ENCODE measurements around the gene HABP2.
A peak's percentile ranks its signal among the peaks of the same experiment; 100 is the strongest.

Gene HABP2

GRCh38 chr10:113576852-113577251 is 24.0 kb downstream of the HABP2 start:
- DNase-seq (ENCODE audit: low spot score), result peak; percentile 35
- Histone ChIP-seq H3K36me3 (replicated peaks in 1 of 2; ENCODE audit: control insufficient read depth in 2 of 2, insufficient read depth in 2 of 2, low read length in 2 of 2) (no peaks in the 10 kb centered on the region), H2BK5ac (ENCODE audit: low read length) (no peak overlapping the region), H2BK120ac (ENCODE audit: low read depth, low read length) (no peak overlapping the region), H3K4me2 (ENCODE audit: insufficient read depth, low read length, poor library complexity, severe bottlenecking) (no peak overlapping the region), H3K27me3 (ENCODE audit: control insufficient read depth in 3 of 3, insufficient read depth in 3 of 3, low read depth in 1 of 3, low read length in 3 of 3) (peaks cover 0 to 6% (median 0%) of the 10 kb centered on the region in 3 experiments), H3K14ac (ENCODE audit: low read length) (no peak overlapping the region), H2AFZ (ENCODE audit: low read length) (no peak overlapping the region), H4K8ac (ENCODE audit: low read depth, low read length) (no peak overlapping the region), H2AK5ac (ENCODE audit: low read depth, low read length) (no peak overlapping the region), H3K4ac (ENCODE audit: low read length) (no peak overlapping the region), H3K9me3 (replicated peaks in 1 of 2; ENCODE audit: control insufficient read depth in 2 of 2, insufficient read depth in 1 of 2, low read depth in 1 of 2, low read length in 2 of 2) (no peaks in the 10 kb centered on the region), H3K27ac (replicated peaks; ENCODE audit: low read length) (no peak overlapping the region), H3K4me1 (ENCODE audit: control insufficient read depth in 2 of 2, insufficient read depth in 1 of 2, low read depth in 1 of 2, low read length in 2 of 2) (no peaks in the 10 kb centered on the region), H3K18ac (ENCODE audit: low read length) (no peak overlapping the region), H3K9ac (ENCODE audit: low read depth, low read length, poor library complexity) (no peak overlapping the region), H3K79me1 (ENCODE audit: low read depth, low read length) (no peaks in the 10 kb centered on the region), H3K4me3 (ENCODE audit: low read length in 2 of 2) (no peak overlapping the region), H2BK15ac (ENCODE audit: low read length) (no peak overlapping the region), H3K23ac (ENCODE audit: low read depth, low read length, poor library complexity) (no peak overlapping the region), H4K91ac (ENCODE audit: low read depth, low read length, poor library complexity) (no peak overlapping the region), H2BK12ac (ENCODE audit: low read length) (no peak overlapping the region)
- no CpG with 5 or more reads among the region's 4 CpGs for WGBS, 2 donors (ENCODE audit: extremely low coverage in 2 of 2, insufficient read length in 2 of 2, insufficient replicate concordance in 1 of 2)

GRCh38 chr10:113578773-113579172 is 25.9 kb downstream of the HABP2 start:
- WGBS, 2 donors (ENCODE audit: extremely low coverage in 2 of 2, insufficient read length in 2 of 2, insufficient replicate concordance in 1 of 2), result no CpG with 5 or more reads among the region's 1 CpG
- Histone ChIP-seq H4K8ac (ENCODE audit: low read depth, low read length) (no peak overlapping the region), H3K27me3 (ENCODE audit: control insufficient read depth in 3 of 3, insufficient read depth in 3 of 3, low read depth in 1 of 3, low read length in 3 of 3) (peaks cover 0 to 1% (median 0%) of the 10 kb centered on the region in 3 experiments), H2BK120ac (ENCODE audit: low read depth, low read length) (no peak overlapping the region), H2BK12ac (ENCODE audit: low read length) (no peak overlapping the region), H3K4me3 (ENCODE audit: low read length in 2 of 2) (no peak overlapping the region), H3K4me2 (ENCODE audit: insufficient read depth, low read length, poor library complexity, severe bottlenecking) (no peak overlapping the region), H3K27ac (replicated peaks; ENCODE audit: low read length) (no peak overlapping the region), H3K9me3 (replicated peaks in 1 of 2; ENCODE audit: control insufficient read depth in 2 of 2, insufficient read depth in 1 of 2, low read depth in 1 of 2, low read length in 2 of 2) (no peaks in the 10 kb centered on the region), H2BK5ac (ENCODE audit: low read length) (no peak overlapping the region), H3K36me3 (replicated peaks in 1 of 2; ENCODE audit: control insufficient read depth in 2 of 2, insufficient read depth in 2 of 2, low read length in 2 of 2) (no peaks in the 10 kb centered on the region), H2BK15ac (ENCODE audit: low read length) (no peak overlapping the region), H3K79me1 (ENCODE audit: low read depth, low read length) (no peaks in the 10 kb centered on the region), H3K4ac (ENCODE audit: low read length) (no peak overlapping the region), H2AFZ (ENCODE audit: low read length) (no peak overlapping the region), H4K91ac (ENCODE audit: low read depth, low read length, poor library complexity) (no peak overlapping the region), H2AK5ac (ENCODE audit: low read depth, low read length) (no peak overlapping the region), H3K9ac (ENCODE audit: low read depth, low read length, poor library complexity) (no peak overlapping the region), H3K18ac (ENCODE audit: low read length) (no peak overlapping the region), H3K23ac (ENCODE audit: low read depth, low read length, poor library complexity) (no peak overlapping the region), H3K4me1 (ENCODE audit: control insufficient read depth in 2 of 2, insufficient read depth in 1 of 2, low read depth in 1 of 2, low read length in 2 of 2) (peaks cover 0 to 2% of the 10 kb centered on the region in 2 donors), H3K14ac (ENCODE audit: low read length) (no peak overlapping the region)
- no peak for DNase-seq (ENCODE audit: low spot score)

GRCh38 chr10:113581092-113581491 is 28.2 kb downstream of the HABP2 start:
- no peak overlapping the region for H2BK15ac ChIP-seq (ENCODE audit: low read length)
- H3K23ac ChIP-seq (ENCODE audit: low read depth, low read length, poor library complexity), result no peak overlapping the region
- no peak overlapping the region for H2AFZ ChIP-seq (ENCODE audit: low read length)
- H3K14ac ChIP-seq (ENCODE audit: low read length), result no peak overlapping the region
- no peak overlapping the region for H3K9ac ChIP-seq (ENCODE audit: low read depth, low read length, poor library complexity)
- H3K27me3 ChIP-seq (ENCODE audit: control insufficient read depth in 3 of 3, insufficient read depth in 3 of 3, low read depth in 1 of 3, low read length in 3 of 3), result peaks cover 0 to 5% (median 0%) of the 10 kb centered on the region in 3 experiments
- no peak overlapping the region for H2BK5ac ChIP-seq (ENCODE audit: low read length)
- no peak for DNase-seq (ENCODE audit: low spot score)
- H4K8ac ChIP-seq (ENCODE audit: low read depth, low read length), result no peak overlapping the region
- H3K27ac ChIP-seq (replicated peaks; ENCODE audit: low read length), result no peak overlapping the region
- H2BK120ac ChIP-seq (ENCODE audit: low read depth, low read length), result no peak overlapping the region
- peaks cover 0 to 2% of the 10 kb centered on the region in 2 donors for H3K4me1 ChIP-seq (ENCODE audit: control insufficient read depth in 2 of 2, insufficient read depth in 1 of 2, low read depth in 1 of 2, low read length in 2 of 2)
- H2AK5ac ChIP-seq (ENCODE audit: low read depth, low read length), result no peak overlapping the region
- no peaks in the 10 kb centered on the region for H3K9me3 ChIP-seq (replicated peaks in 1 of 2; ENCODE audit: control insufficient read depth in 2 of 2, insufficient read depth in 1 of 2, low read depth in 1 of 2, low read length in 2 of 2)
- no peak overlapping the region for H3K4ac ChIP-seq (ENCODE audit: low read length)
- no peak overlapping the region for H3K18ac ChIP-seq (ENCODE audit: low read length)
- WGBS, 2 donors (ENCODE audit: extremely low coverage in 2 of 2, insufficient read length in 2 of 2, insufficient replicate concordance in 1 of 2), result no CpG with 5 or more reads among the region's 1 CpG
- no peak overlapping the region for H2BK12ac ChIP-seq (ENCODE audit: low read length)
- H3K79me1 ChIP-seq (ENCODE audit: low read depth, low read length), result no peaks in the 10 kb centered on the region
- no peaks in the 10 kb centered on the region for H3K36me3 ChIP-seq (replicated peaks in 1 of 2; ENCODE audit: control insufficient read depth in 2 of 2, insufficient read depth in 2 of 2, low read length in 2 of 2)
- H4K91ac ChIP-seq (ENCODE audit: low read depth, low read length, poor library complexity), result no peak overlapping the region
- H3K4me2 ChIP-seq (ENCODE audit: insufficient read depth, low read length, poor library complexity, severe bottlenecking), result no peak overlapping the region
- no peak overlapping the region for H3K4me3 ChIP-seq (ENCODE audit: low read length in 2 of 2)

GRCh38 chr10:113583571-113583970 is 30.7 kb downstream of the HABP2 start:
- H3K79me1 ChIP-seq (ENCODE audit: low read depth, low read length), result no peaks in the 10 kb centered on the region
- H2AK5ac ChIP-seq (ENCODE audit: low read depth, low read length), result no peak overlapping the region
- WGBS, 2 donors (ENCODE audit: extremely low coverage in 2 of 2, insufficient read length in 2 of 2, insufficient replicate concordance in 1 of 2), result no CpG with 5 or more reads among the region's 3 CpGs

More at GRCh38 chr10:113583571-113583970, 30.7 kb downstream of the HABP2 start:
- Histone ChIP-seq H2BK15ac (ENCODE audit: low read length) (no peak overlapping the region), H3K9ac (ENCODE audit: low read depth, low read length, poor library complexity) (no peak overlapping the region), H3K4me1 (ENCODE audit: control insufficient read depth in 2 of 2, insufficient read depth in 1 of 2, low read depth in 1 of 2, low read length in 2 of 2) (peaks cover 0 to 2% of the 10 kb centered on the region in 2 donors), H3K27ac (replicated peaks; ENCODE audit: low read length) (no peak overlapping the region), H2AFZ (ENCODE audit: low read length) (no peak overlapping the region), H2BK12ac (ENCODE audit: low read length) (no peak overlapping the region), H3K4ac (ENCODE audit: low read length) (no peak overlapping the region), H4K91ac (ENCODE audit: low read depth, low read length, poor library complexity) (no peak overlapping the region), H3K23ac (ENCODE audit: low read depth, low read length, poor library complexity) (no peak overlapping the region), H3K36me3 (replicated peaks in 1 of 2; ENCODE audit: control insufficient read depth in 2 of 2, insufficient read depth in 2 of 2, low read length in 2 of 2) (no peaks in the 10 kb centered on the region), H4K8ac (ENCODE audit: low read depth, low read length) (no peak overlapping the region), H2BK120ac (ENCODE audit: low read depth, low read length) (no peak overlapping the region), H3K14ac (ENCODE audit: low read length) (no peak overlapping the region), H2BK5ac (ENCODE audit: low read length) (no peak overlapping the region), H3K4me2 (ENCODE audit: insufficient read depth, low read length, poor library complexity, severe bottlenecking) (no peak overlapping the region), H3K27me3 (ENCODE audit: control insufficient read depth in 3 of 3, insufficient read depth in 3 of 3, low read depth in 1 of 3, low read length in 3 of 3) (peaks cover 0 to 5% (median 0%) of the 10 kb centered on the region in 3 experiments), H3K4me3 (ENCODE audit: low read length in 2 of 2) (no peak overlapping the region), H3K9me3 (replicated peaks in 1 of 2; ENCODE audit: control insufficient read depth in 2 of 2, insufficient read depth in 1 of 2, low read depth in 1 of 2, low read length in 2 of 2) (no peaks in the 10 kb centered on the region), H3K18ac (ENCODE audit: low read length) (no peak overlapping the region)
- DNase-seq (ENCODE audit: low spot score), result no peak
